HL-60/S4 treated with retinoic acid at 250 ng/mL for 4 days and 3 days (cell line): ENCODE measurements around the gene TRIM27.

ENCODE experiments used
- in situ Hi-C: fragments of 300-500 bp; cut with MboI; formaldehyde crosslinking; loops from 2 replicates; pipeline ENCODE4 v1.7.0; 2022; ENCODE audit warnings: low sequenced_read_pairs

TRIM27 gene

DNA sequence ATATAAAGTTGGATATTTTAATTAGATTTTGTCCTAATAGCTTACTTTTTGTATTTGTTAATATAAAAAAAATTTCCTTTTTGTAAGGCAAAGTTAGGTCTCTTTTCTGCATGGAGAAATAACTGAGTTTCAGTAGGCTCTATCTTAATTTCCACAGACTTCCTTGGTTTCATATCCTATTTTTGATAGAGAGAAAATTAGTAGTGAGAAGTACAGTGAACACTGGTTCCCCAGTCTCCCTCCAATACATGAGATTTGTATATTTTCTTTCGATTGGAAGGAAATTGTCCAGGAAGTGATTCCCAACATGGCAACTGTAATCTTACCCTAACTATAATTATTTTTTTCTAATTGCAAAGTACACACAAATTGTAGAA lies 26.4 kb downstream of the TRIM27 start:
- in situ Hi-C loops, result loop anchor here (25.0 kb wide), 1 partner anchor 90 kb away; no protein-coding TSS in a partner anchor

DNA sequence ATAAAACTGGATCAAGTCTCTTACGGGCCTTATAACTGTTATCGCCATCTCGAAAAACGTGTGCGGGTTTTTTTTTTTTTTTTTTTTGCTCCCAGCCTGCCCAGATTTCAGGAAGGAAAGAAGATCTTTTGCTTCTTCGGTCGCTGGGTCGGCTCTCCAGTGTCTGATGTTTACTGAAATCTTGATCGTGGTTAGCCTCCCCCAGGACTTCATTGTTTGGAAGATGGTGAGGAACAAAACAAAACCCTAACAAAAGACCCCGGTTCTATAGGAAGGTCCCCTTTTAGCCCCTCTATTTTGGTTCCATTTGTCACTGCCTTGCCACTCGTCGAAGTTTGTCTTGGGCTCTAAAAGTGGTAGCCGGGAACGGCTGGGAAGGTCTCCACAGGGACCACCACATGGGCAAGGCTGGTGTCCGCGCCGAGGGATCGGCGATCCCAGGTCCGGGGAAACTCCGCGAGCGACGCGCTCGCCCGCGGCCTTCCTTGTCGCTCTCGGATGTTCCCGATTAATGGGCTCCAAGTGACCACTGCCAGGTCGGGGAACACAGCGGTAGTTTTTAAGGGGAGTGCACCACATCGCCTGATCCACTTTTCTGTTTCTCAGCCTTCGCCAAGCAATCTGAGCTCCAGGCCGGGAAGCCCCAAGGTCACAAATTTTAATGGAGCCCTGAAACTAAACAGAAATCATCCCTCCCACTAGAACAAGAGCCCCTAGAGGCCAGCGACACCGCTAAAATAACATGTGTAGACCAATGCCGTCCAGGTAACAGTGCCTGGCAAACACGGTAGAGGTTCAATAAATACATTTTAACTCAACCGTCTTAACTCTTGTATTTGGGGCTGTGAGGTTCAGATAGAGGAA lies 27.0 kb downstream of the TRIM27 start:
- in situ Hi-C loops, result loop anchor here (25.0 kb wide), 1 partner anchor 91 kb away; no protein-coding TSS in a partner anchor

DNA sequence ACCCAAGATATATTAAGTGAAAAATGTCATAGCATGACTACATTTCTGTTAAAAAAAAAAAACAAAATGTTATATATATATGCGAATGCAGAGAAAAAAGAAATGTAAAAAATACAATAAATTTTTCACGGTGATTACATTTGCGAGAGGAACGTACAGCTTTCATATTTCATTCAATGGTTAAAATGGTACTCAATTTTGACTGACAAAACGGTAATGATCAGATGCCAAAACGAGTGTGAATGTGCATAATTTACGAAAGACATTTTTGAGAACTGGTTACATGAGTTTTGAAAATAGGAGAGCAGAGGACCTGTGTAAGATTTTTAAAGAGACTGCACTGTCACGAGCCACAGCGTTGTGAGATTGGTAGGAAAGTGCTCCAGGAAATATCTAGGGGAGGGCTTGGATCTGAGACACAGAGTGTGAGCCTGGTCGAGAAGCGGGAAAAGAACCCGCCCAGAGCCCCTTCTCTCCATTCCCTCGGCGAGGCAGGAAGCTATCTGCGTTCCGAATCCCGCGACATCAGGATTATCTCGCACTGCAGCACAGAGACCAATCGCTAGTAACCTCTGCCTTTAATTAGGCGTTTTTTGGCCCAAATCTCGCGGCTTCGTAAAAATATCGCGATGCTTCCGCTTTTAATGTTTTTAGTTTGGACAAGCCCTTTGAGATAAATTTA lies 28.5 kb downstream of the TRIM27 start:
- in situ Hi-C loops, result loop anchor here (25.0 kb wide), 1 partner anchor 92 kb away; no protein-coding TSS in a partner anchor

DNA sequence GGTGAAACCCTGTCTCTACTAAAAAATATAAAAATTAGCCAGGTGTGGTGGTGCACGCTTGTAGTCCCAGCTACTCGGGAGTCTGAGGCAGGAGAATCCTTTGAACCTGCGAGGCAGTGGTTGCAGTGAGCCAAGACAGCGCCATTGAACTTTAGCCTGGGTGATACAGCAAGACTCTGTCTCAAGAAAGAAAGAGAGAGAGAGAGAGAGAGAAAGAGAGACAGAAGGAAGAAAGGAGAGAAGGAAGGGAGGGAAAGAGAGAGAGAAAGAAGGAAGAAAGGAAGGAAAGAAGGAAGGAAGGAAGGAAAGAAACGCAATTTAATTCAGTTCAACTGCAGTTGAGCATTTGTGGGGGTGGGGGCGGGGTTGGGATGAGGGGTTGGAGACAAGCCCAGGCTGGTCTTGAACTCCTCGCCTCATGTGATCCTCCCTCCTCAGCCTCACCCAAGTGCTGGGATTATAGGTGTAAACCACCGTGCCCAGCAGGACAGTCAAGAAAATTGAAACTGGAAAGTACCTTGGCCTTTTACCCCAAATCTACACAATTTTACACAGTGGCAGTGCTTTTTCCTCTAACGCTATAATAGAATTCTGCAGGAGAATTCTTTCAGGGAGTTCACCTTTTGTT lies 30.5 kb downstream of the TRIM27 start:
- in situ Hi-C loops, result loop anchor here (25.0 kb wide), 1 partner anchor 94 kb away; no protein-coding TSS in a partner anchor

GRCh38 chr6:28892525-28892924 lies 31.3 kb downstream of the TRIM27 start:
- in situ Hi-C loops, result loop anchor here (25.0 kb wide), 1 partner anchor 95 kb away; no protein-coding TSS in a partner anchor

GRCh38 chr6:28887796-28888496 lies 35.8 kb downstream of the TRIM27 start:
- in situ Hi-C loops, result loop anchor here (25.0 kb wide), 1 partner anchor 99 kb away; no protein-coding TSS in a partner anchor

DNA sequence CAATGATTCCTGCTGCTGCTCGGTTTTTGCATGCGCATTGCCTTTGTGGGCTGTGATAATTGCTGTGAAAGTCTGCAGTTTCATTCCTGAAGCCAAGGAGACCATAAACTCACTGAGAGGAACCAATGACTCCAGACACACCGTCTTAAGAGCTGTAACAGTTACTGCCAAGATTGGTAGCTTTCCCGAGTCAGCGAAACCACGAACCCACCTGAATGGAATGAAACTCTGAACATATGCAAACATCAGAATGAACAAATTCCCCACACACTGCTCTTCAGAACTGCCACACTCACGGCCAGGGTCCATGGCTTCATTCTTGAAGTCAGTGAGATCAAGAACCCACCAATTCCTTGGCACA lies 37.7 kb downstream of the TRIM27 start:
- in situ Hi-C loops, result loop anchor here (25.0 kb wide), 1 partner anchor 101 kb away; no protein-coding TSS in a partner anchor

DNA sequence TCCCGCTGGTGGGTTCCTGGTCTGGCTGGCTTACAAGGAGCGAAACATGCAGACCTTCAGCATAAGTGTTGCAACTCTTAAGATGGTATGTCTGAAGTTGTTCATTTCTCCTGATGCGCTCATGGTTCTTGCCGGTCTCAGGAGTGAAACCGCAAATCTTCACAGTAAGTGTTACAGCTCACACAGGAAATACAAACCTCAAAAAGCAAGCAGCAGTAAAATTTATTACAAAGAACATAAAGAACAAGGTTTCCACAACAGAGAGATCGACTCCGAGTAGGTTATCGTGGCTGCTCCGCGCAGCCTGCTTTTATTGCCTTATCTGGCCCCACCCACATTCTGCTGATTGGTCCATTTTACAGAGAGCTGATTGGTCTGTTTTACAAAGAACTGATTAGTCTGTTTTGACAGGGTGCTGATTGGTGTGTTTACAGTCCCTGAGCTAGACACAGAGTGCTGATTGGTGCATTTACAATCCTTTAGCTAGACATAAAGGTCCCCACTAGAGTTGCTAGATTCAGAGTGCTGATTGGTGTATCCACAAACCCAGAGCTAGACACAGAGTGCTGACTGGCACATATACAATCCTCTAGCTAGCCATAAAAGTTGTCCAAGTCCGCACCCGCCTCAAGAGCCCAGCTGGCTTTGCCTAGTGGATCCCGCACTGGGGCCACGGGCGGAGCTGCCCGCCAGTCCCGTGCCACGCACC lies 39.2 kb downstream of the TRIM27 start:
- in situ Hi-C loops, result loop anchor here (25.0 kb wide), 1 partner anchor 103 kb away; no protein-coding TSS in a partner anchor

GRCh38 chr6:28880894-28881780 lies 42.6 kb downstream of the TRIM27 start:
- in situ Hi-C loops, result loop anchor here (25.0 kb wide), 1 partner anchor 106 kb away; no protein-coding TSS in a partner anchor

DNA sequence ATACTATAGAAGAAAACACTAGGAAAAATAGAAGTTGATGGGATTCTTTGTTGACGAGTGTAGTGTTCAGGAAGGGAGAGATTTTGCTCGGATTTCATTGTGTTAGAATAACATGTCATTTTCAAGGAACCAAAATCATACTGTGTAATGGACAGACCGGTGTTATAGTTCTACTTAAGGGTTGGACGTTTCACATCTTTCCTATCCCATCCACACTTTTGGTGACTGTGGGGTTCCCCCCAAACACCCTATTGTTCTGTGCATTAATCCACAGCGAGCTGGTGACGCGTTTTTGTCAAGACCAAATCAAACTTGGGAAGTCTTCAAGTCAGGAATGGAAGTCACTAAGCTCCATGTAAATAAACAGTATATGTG lies 43.3 kb downstream of the TRIM27 start:
- in situ Hi-C loops, result loop anchor here (25.0 kb wide), 1 partner anchor 107 kb away; no protein-coding TSS in a partner anchor

DNA sequence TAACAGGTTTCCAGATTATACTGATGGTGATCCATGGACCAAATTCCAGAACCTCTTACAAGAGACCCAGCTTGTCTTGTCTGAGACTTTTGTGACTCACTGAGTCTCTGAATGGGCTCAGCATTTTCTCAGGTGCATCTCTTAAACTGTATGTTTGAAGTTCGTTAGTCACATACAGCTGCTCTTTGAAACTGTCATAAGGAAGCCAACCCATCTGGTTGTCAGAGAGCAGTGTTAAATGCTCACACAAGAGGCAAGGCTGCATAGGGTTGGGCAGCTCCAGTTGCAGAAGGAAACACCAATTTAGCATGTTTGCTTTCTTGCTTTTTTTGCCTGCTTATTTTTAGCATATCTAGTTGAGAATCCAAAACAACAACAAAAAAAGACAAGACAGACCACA lies 47.1 kb downstream of the TRIM27 start:
- in situ Hi-C loops, result loop anchor here (25.0 kb wide), 1 partner anchor 111 kb away; no protein-coding TSS in a partner anchor

- in situ Hi-C loops, result loop anchor here (25.0 kb wide), 1 partner anchor 112 kb away; no protein-coding TSS in a partner anchor
Observed at GRCh38 chr6:28875191-28875747, 48.5 kb downstream of the TRIM27 start.

- in situ Hi-C loops, result loop anchor here (25.0 kb wide), 1 partner anchor 1735 kb away; a partner anchor contains a TSS
Observed at GRCh38 chr6:28872157-28872817, 51.5 kb downstream of the TRIM27 start.

- in situ Hi-C loops, result loop anchor here (25.0 kb wide), 1 partner anchor 1734 kb away; a partner anchor contains a TSS
Observed at GRCh38 chr6:28871335-28872156, 52.2 kb downstream of the TRIM27 start.

GRCh38 chr6:28868873-28869272 lies 54.9 kb downstream of the TRIM27 start:
- in situ Hi-C loops, result loop anchor here (25.0 kb wide), 1 partner anchor 1732 kb away; a partner anchor contains a TSS

GRCh38 chr6:28867086-28867409 lies 56.7 kb downstream of the TRIM27 start:
- in situ Hi-C loops, result loop anchor here (25.0 kb wide), 1 partner anchor 1730 kb away; a partner anchor contains a TSS
